CD4-positive, alpha-beta T cell treated with Interleukin-15 for 1 hour (primary cell): ENCODE measurements around the gene ATRNL1.

Experiments used
- DNase-seq: peaks from one replicate; pipeline ENCODE4 v3.0.0-alpha.2; 2020

Gene ATRNL1

GRCh38 chr10:115957012-115957399 is 863.8 kb downstream of the ATRNL1 start:
- DNase-seq: no peak

DNA sequence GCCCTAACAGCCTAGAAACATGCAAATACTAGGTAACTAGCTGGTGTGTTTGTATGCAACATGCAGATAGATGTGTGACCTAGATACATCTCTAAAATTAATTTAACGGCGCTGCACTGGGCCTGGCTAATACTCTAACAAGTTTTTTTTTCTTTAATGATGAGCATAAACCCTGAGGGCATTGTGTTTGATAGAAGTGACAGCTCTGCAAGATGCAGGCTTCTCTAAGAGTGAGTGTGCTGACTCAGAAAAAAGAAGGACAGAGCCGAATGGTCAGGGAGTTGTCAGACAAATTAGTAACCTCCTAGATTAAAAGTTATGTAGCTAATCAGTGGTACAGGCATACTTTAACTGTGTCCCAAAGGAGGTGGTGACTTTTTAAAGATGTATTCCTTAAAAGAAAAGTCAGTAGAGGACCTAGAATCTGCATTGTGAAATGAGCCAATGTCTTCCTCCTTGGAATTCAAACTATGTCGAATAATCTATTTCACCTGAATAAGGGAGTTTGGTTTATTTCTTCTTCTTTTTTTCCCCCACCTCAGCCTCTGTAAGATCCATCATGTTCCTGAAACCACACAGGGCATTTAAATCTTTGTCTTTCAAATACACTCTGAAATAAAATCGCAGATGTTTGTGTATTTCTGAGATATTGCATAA is 864.7 kb downstream of the ATRNL1 start:
- DNase-seq: no peak

DNA sequence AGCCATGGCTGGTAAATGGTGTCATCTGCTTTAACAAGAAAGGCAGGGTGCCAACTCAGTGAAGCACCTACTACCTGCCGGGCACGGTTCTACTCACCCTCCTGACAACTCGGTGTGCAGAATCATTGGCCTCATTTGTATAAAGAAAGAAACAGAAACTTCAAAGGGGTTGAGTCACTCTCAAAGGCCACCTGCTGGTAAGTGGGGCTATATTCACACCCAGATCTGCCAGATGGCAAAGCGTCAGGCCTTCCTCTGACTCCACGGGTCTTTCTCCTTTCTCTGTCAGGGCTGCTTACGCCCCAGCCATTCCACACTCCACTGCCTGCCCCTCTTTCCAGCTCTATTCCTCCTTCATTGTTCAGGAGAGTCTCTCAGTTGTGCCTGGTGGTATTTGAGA is 870.7 kb downstream of the ATRNL1 start:
- DNase-seq: no peak

GRCh38 chr10:115964827-115965226 is 871.7 kb downstream of the ATRNL1 start:
- DNase-seq: no peak

- no peak for DNase-seq
These were observed 872.2 kb downstream of the ATRNL1 start for GRCh38 chr10:115965376-115965775.

DNA sequence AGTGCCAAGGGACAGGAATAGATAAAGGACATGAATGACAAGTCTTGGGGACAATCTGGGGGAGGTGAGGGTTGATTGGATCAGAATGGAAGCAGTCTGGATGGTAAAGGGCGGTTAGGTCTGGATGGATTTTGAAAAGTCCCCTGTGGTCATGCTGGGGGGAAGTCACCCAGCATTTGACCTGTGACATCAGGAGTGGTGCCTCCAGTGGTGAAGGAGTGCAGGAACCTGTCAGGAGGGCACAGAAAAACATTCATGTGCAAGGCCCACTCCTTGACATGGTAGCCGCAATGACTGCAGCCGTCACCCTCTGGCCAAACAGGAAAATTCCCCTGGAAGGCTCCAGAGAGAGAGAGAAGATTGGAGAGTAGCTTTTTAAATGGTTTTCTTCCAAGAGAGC is 875.1 kb downstream of the ATRNL1 start:
- no peak for DNase-seq

- no peak for DNase-seq
These were observed 876.4 kb downstream of the ATRNL1 start for GRCh38 chr10:115969591-115969990.

DNA sequence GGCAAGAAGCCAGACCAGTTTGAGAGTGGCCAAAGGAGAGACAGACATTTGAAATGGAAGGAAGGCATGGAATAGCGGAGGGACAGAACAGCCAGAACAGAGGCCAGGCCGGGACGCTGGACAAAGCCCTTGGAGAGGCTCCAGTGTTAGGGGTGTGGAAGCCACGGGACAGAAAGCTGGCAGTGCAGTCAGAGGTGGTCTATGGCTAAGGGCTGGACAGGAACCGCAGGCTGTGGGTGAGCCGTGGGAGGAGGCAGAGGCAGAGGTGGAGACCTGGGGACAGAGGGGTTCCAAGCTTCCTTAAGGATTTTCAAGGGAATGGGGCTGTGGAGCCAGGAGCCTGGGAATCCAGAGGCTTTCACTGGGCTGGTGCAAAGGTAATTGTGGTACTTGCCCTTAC is 878.8 kb downstream of the ATRNL1 start:
- no peak for DNase-seq

- DNase-seq: no peak
These were observed 879.3 kb downstream of the ATRNL1 start for GRCh38 chr10:115972426-115972825.

- no peak for DNase-seq
These were observed 881.2 kb downstream of the ATRNL1 start for GRCh38 chr10:115974351-115974750.

DNA sequence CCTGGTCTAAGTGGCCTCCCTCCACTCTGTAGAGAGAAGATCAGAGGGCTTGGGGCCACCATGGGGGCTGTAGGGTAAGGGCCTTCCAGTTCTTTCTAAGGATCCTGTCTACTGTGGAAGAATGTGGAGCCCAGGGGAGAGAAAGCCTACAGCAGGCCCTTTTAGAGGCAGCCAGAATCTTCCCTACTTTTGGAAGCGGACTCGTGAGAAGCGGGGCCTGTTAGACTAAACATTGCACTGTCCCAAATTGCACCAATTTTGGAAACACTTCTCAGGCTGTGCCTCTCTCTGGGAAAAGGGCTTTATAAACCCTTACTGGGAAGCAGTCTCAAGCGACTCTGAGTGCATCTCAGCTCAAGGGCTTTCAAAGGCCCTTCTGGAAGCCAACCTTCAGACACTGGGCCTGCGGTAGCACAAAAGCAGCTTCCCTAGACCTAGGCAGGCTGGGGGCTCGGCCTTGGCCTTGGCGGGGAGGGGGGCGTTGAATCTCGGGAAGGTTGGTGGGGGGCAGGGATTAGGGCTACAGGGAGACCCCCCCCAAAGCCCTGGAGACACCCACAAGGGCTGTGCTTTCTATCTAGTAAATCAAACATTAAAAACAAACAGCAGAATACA is 881.8 kb downstream of the ATRNL1 start:
- DNase-seq: no peak

DNA sequence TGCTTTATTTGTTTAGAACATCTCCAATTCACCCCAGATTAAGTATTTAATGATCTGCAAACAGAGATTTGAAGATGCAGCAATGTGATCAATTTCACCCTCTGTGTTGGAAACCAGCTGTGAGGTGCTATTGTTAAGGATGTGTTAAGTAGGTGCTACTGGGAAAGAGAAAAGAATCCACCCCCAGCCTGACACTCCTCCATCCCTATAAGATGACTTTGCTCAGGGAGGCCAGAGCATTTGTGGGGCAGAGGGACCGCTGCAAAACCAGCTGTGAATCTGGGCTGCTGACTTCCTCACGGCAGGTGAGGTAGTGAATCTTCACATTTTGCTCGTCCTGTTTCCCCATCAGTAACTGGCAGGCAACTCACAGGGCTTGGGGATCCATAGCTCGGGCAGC is 882.3 kb downstream of the ATRNL1 start:
- no peak for DNase-seq

- DNase-seq: no peak
These were observed 883.2 kb downstream of the ATRNL1 start for GRCh38 chr10:115976342-115976741.

GRCh38 chr10:115977855-115978254 is 884.7 kb downstream of the ATRNL1 start:
- no peak for DNase-seq

DNA sequence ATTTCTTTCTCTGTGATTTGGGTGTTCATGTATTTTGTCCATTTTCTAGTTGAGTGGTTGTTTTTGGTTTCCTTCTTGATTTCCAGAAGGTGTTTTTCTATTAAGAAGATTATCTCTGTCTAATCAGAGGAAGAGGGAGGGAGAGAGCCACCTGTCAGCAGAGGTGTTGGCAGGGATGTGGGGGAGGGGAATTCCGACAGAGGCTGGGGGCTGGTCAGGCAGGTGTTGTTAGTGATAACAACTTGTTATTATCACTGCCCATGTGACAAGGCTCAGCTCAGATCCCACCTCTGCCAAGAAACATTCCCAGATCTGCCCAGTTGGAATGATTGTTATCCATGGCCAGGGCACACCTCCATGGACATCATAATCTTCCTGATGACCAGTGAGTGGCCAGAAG is 886.4 kb downstream of the ATRNL1 start:
- no peak for DNase-seq

- DNase-seq: no peak
These were observed 887.3 kb downstream of the ATRNL1 start for GRCh38 chr10:115980470-115980869.

- no peak for DNase-seq
These were observed 887.9 kb downstream of the ATRNL1 start for GRCh38 chr10:115981081-115981480.

- DNase-seq: no peak
These were observed 888.9 kb downstream of the ATRNL1 start for GRCh38 chr10:115982076-115982475.

DNA sequence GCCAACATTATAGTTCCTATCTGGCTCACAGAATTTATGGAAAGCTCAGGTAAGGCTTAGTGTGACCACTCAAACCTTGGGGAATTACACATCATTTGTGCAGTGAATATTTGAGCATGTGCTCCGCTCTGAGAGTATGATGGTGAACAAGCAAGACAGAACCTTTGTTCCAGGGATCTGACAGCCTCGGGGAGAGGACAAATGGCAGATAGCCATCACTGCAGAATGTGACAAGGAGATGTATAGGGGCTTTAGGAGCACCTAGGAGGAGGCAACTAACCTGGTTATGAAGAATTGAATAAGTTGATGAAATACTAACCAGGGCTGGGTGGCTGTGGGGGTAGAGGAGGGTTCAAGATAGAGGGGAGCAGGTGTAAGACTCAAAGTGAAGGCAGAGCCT is 889.4 kb downstream of the ATRNL1 start:
- no peak for DNase-seq

GRCh38 chr10:115985786-115986185 is 892.6 kb downstream of the ATRNL1 start:
- no peak for DNase-seq

- DNase-seq: no peak
These were observed 895.2 kb downstream of the ATRNL1 start for GRCh38 chr10:115988380-115988779.

DNA sequence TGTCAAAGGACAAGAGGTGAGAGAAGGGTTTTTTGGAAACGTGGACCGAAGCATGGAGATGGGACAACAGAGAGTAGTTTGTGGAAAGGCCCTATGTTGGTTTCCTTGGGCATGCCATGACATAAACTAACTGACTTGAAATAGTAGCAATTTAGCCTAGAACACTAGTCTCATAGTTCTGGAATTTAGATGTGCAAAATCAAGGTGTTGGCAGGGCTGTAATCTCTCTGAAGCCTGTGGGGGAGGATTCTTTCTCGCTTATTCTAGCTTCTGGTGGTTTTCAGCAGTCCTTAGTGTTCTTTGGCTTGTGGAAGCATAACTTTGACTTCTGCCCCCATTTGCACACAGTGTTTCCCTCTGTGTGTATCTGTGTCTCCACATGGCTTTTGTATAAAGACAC is 896.5 kb downstream of the ATRNL1 start:
- DNase-seq: no peak

GRCh38 chr10:115992236-115992986 is 899.2 kb downstream of the ATRNL1 start:
- no peak for DNase-seq

DNA sequence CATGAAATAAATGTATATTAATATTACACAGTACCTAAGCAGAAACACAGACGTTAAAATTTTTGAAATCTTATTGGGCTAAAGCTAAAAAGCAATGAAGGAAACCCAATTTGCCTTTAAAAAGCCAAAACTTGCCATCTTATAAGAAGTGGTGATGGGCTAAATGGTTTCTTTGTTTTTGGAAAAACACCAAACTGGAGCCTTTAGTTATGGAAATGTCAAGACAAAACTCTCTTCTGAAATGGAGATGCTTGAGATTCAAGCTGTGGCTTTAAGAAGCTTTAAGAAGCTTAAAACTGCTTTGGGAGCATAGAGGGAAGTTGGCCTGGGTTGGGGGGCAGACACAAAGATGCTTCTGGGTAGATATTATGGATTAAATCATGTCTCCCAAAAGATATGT is 902.9 kb downstream of the ATRNL1 start:
- DNase-seq: no peak
